ENCODE data around the gene HGF.

DNA sequence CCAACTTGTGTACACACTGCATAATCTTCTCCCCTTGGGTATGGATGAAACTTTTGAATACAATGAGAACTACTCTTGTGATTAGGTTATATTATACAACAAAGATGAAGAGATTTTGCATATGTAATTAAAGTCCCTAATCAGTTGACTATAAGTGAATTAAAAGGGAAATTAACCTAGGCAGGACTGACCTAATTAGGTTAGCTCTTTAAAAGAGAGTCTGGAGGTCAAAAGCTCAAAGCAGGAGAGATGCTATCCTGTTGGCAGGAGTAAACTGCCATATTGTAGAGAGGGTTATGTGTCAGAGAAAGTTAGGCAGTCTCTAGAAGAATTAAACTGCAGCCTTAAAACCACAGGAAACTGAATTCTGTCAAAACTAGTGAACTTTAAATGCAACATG, 29.4 kb downstream of the HGF start:
- no peak for TF ChIP-seq ZNF384 (IDR thresholded peaks at IDR 0.05; ENCODE audit: borderline replicate concordance, low read depth, low read length)
- no peak for TF ChIP-seq POLR2A (IDR thresholded peaks at IDR 0.05; ENCODE audit: low read depth, low read length)
- TF ChIP-seq POU2F2 (IDR thresholded peaks at IDR 0.05; ENCODE audit: borderline replicate concordance, low read depth, low read length) = no peak
- TF ChIP-seq, protein P1, sequence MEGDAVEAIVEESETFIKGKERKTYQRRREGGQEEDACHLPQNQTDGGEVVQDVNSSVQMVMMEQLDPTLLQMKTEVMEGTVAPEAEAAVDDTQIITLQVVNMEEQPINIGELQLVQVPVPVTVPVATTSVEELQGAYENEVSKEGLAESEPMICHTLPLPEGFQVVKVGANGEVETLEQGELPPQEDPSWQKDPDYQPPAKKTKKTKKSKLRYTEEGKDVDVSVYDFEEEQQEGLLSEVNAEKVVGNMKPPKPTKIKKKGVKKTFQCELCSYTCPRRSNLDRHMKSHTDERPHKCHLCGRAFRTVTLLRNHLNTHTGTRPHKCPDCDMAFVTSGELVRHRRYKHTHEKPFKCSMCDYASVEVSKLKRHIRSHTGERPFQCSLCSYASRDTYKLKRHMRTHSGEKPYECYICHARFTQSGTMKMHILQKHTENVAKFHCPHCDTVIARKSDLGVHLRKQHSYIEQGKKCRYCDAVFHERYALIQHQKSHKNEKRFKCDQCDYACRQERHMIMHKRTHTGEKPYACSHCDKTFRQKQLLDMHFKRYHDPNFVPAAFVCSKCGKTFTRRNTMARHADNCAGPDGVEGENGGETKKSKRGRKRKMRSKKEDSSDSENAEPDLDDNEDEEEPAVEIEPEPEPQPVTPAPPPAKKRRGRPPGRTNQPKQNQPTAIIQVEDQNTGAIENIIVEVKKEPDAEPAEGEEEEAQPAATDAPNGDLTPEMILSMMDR (IDR thresholded peaks at IDR 0.05 in 2 of 3, conservative IDR thresholded peaks at IDR 0.05 in 1 of 3; ENCODE audit: control insufficient read depth in 2 of 3, extremely low read depth in 1 of 3, insufficient read depth in 1 of 3, low read depth in 3 of 3, low read length in 3 of 3) = no peak
- no peak for TF ChIP-seq FOXM1 (IDR thresholded peaks at IDR 0.05; ENCODE audit: low read depth, low read length)
- no peak for TF ChIP-seq CHD4 (IDR thresholded peaks at IDR 0.05)
- TF ChIP-seq RUNX3 (IDR thresholded peaks at IDR 0.05; ENCODE audit: low read length) = no peak
- TF ChIP-seq, protein P2, sequence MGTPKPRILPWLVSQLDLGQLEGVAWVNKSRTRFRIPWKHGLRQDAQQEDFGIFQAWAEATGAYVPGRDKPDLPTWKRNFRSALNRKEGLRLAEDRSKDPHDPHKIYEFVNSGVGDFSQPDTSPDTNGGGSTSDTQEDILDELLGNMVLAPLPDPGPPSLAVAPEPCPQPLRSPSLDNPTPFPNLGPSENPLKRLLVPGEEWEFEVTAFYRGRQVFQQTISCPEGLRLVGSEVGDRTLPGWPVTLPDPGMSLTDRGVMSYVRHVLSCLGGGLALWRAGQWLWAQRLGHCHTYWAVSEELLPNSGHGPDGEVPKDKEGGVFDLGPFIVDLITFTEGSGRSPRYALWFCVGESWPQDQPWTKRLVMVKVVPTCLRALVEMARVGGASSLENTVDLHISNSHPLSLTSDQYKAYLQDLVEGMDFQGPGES (IDR thresholded peaks at IDR 0.05) = no peak
- no peak for TF ChIP-seq YBX1 (IDR thresholded peaks at IDR 0.05)
- no peak for TF ChIP-seq ZNF274 (IDR thresholded peaks at IDR 0.05; ENCODE audit: insufficient read depth, insufficient read length)
- no peak for TF ChIP-seq MTA2 (IDR thresholded peaks at IDR 0.05; ENCODE audit: low read depth)
- TF ChIP-seq PML (IDR thresholded peaks at IDR 0.05; ENCODE audit: low read length) = no peak
- no peak for TF ChIP-seq EP300 (IDR thresholded peaks at IDR 0.05; ENCODE audit: borderline replicate concordance in 1 of 2, control insufficient read depth in 1 of 2, low read depth in 2 of 2, low read length in 2 of 2)
- TF ChIP-seq, protein P3, sequence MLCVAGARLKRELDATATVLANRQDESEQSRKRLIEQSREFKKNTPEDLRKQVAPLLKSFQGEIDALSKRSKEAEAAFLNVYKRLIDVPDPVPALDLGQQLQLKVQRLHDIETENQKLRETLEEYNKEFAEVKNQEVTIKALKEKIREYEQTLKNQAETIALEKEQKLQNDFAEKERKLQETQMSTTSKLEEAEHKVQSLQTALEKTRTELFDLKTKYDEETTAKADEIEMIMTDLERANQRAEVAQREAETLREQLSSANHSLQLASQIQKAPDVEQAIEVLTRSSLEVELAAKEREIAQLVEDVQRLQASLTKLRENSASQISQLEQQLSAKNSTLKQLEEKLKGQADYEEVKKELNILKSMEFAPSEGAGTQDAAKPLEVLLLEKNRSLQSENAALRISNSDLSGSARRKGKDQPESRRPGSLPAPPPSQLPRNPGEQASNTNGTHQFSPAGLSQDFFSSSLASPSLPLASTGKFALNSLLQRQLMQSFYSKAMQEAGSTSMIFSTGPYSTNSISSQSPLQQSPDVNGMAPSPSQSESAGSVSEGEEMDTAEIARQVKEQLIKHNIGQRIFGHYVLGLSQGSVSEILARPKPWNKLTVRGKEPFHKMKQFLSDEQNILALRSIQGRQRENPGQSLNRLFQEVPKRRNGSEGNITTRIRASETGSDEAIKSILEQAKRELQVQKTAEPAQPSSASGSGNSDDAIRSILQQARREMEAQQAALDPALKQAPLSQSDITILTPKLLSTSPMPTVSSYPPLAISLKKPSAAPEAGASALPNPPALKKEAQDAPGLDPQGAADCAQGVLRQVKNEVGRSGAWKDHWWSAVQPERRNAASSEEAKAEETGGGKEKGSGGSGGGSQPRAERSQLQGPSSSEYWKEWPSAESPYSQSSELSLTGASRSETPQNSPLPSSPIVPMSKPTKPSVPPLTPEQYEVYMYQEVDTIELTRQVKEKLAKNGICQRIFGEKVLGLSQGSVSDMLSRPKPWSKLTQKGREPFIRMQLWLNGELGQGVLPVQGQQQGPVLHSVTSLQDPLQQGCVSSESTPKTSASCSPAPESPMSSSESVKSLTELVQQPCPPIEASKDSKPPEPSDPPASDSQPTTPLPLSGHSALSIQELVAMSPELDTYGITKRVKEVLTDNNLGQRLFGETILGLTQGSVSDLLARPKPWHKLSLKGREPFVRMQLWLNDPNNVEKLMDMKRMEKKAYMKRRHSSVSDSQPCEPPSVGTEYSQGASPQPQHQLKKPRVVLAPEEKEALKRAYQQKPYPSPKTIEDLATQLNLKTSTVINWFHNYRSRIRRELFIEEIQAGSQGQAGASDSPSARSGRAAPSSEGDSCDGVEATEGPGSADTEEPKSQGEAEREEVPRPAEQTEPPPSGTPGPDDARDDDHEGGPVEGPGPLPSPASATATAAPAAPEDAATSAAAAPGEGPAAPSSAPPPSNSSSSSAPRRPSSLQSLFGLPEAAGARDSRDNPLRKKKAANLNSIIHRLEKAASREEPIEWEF (IDR thresholded peaks at IDR 0.05; ENCODE audit: insufficient replicate concordance, low read depth, low read length) = no peak

All from GM12878 (cell line).